ENCODE results near the gene ADGRD1.
"Not testable (repeated sequence)": the region's sequence is repeated elsewhere in the genome, so short reads cannot be mapped to it uniquely, and the experiment has no call there.

The ADGRD1 gene

DNA sequence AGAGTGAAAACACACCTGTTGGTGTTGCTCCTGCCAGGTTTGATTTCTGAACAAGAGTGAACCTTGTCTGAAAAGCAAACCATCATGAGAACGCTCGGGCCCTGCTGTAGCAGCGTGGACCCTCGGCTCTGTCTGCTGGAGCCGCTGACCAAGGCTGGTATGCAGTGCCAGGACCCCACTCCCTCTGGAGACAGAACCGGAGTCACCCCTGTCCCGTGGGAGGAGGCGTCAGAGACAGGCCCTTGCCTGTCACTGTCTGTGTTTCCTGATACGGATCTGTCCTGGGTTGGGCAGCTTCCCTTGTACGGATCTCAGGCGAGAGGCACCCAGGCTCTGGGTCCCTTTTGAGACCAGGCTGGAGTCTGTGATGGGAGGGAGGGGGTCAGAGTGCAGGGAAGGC is 111.6 kb downstream of the ADGRD1 start:
- ChIA-PET CTCF (no interaction called here), POLR2A (no interaction called here)
- DNase-seq (ENCODE audit: low read depth, low spot score) = no peak
- H3K4me3 ChIP-seq (ENCODE audit: low read depth, low read length) = no peak overlapping the region
- TF ChIP-seq, protein P1, sequence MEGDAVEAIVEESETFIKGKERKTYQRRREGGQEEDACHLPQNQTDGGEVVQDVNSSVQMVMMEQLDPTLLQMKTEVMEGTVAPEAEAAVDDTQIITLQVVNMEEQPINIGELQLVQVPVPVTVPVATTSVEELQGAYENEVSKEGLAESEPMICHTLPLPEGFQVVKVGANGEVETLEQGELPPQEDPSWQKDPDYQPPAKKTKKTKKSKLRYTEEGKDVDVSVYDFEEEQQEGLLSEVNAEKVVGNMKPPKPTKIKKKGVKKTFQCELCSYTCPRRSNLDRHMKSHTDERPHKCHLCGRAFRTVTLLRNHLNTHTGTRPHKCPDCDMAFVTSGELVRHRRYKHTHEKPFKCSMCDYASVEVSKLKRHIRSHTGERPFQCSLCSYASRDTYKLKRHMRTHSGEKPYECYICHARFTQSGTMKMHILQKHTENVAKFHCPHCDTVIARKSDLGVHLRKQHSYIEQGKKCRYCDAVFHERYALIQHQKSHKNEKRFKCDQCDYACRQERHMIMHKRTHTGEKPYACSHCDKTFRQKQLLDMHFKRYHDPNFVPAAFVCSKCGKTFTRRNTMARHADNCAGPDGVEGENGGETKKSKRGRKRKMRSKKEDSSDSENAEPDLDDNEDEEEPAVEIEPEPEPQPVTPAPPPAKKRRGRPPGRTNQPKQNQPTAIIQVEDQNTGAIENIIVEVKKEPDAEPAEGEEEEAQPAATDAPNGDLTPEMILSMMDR (IDR thresholded peaks at IDR 0.05; ENCODE audit: insufficient read depth, low read length, missing control alignments) = no peak

DNA sequence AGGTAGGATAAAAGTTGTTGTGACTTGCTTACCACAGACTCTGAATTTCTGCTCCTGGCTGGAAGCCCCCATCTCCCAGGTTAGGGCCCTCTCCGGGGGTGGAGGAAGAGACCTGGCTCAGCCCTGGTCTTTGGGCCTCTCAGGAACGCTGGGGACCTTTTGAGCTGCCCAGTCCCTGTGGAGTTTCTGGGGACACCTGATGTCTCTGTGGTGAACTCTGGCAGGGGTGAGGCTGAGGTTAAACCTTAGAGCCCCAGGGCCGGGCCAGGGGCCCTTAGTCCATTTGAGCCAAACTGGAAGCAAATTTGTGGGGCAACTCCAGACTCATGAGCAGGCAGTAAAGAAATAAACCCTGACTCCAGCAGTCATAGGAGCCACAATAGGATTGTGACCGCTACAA is 112.1 kb downstream of the ADGRD1 start:
- CTCF ChIA-PET = no interaction called here
- POLR2A ChIA-PET = no interaction called here

DNA sequence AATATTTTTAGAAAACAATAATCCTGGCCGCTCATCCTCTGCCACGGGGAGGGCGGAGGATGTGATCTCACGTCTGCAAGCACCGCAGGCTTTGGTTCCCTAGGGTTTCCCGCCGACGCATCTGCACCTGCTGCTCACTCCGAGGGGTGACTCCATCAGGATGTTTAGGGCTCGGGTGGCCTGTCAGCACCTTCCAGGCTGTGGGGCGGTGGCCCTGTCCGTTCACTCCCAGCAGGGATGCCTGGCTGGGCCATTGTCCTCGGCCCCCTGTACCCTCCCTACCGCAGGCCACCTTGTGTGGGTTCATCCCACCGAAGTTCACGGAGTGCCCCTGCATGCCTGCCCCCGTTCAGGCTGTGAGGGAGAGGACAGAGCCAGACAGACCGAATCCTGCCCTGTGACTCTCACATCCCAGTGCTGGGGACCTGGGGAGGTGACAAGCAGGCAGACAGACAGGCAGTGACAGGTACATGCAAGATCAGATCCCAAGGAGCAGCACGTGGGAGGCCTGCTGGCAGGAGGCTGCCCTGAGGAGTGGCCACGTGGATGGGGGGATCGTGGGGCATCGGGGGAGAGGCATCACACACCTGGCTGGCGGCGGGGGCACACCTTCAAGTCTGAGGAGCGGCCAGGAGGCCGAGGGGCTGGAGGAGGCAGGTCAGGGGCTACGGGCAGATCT is 112.6 kb downstream of the ADGRD1 start:
- CTCF ChIA-PET = no interaction called here
- POLR2A ChIA-PET = no interaction called here
- TF ChIP-seq, protein P1 (IDR thresholded peaks at IDR 0.05; ENCODE audit: insufficient read depth, low read length, missing control alignments) = no peak
- DNase-seq (ENCODE audit: low read depth, low spot score) = no peak
- no peak overlapping the region for H3K4me3 ChIP-seq (ENCODE audit: low read depth, low read length)

More for the DNA sequence above, 112.1 kb downstream of the ADGRD1 start:
- no peak for DNase-seq (ENCODE audit: low read depth, low spot score)
- no peak overlapping the region for H3K4me3 ChIP-seq (ENCODE audit: low read depth, low read length)
- TF ChIP-seq, protein P1 (IDR thresholded peaks at IDR 0.05; ENCODE audit: insufficient read depth, low read length, missing control alignments) = no peak

DNA sequence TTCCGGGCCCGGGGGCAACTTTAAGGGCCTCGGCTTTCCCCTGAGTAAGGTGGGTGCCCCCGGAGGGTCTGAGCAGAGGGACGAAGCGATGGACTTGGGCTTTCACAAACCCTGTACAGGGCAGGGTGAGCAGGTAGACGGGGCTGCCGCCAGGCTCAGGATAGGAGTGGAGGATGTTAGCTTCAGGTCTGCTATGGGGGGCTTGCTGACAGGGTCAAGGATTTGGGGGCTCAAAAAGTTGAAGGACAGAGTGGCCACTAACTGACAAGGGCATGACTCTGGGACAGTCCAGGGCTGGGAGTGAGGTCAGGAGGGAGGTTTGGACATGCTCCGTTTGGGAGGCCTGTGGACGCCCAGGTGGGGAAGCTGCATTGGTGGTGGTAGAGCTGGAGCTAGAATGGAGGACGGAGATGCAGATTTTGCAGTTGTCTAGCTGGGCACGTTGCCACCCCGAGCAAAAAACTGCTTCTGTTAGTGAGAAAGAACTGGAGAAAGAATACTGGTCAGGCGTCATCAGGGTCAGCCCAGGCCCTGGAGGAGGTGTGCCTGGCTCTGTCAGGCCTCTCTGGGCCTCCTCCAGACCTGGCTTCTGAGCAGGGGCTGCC is 113.3 kb downstream of the ADGRD1 start:
- ChIA-PET CTCF (no interaction called here), POLR2A (no interaction called here)
- no peak for DNase-seq (ENCODE audit: low read depth, low spot score)
- TF ChIP-seq, protein P1 (IDR thresholded peaks at IDR 0.05; ENCODE audit: insufficient read depth, low read length, missing control alignments) = no peak
- no peak overlapping the region for H3K4me3 ChIP-seq (ENCODE audit: low read depth, low read length)

DNA sequence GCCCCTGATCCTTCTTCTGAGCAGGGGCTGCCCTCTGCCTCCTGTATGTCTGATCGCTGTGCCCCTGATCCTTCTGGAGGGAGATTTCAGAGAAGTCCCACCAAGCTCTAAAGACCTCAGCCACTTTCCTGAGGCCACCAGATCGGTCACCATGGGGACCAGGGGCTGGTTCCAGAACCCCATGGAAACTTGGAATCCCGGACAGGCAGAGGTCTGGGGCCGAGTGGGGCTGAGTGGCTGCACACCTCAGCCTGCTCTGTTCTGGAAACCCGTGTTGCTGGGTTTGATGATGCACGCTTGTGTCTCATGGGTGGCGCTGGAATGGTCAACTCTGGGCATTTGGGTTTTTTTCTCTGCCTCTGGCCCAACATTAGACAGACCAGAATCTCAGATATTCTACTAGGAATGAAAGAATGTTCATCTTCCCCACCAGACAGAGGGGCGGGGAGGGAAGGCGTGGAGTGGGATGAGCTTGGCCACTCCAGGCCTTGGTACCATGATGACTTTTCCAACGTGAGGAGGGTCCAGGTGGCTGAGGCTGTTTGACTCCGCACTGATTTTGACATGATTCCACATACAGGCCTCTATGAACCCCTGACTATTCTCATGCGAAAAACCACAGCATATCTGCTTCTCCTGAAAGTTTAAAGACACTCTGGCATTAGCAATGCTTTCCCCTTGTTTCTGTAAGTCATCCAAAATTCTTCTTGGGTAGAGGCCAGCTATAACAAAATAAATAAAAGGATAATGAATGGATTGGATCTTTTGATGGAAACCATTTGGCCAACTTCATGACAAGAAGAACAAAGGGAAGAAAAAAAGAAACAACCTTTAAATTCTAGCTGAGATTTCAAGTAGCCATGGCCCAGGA is 114.5 kb downstream of the ADGRD1 start:
- DNase-seq (ENCODE audit: low read depth, low spot score) = no peak
- CTCF ChIA-PET = no interaction called here
- TF ChIP-seq, protein P1 (IDR thresholded peaks at IDR 0.05; ENCODE audit: insufficient read depth, low read length, missing control alignments) = no peak
- no peak overlapping the region for H3K4me3 ChIP-seq (ENCODE audit: low read depth, low read length)
- POLR2A ChIA-PET = no interaction called here

DNA sequence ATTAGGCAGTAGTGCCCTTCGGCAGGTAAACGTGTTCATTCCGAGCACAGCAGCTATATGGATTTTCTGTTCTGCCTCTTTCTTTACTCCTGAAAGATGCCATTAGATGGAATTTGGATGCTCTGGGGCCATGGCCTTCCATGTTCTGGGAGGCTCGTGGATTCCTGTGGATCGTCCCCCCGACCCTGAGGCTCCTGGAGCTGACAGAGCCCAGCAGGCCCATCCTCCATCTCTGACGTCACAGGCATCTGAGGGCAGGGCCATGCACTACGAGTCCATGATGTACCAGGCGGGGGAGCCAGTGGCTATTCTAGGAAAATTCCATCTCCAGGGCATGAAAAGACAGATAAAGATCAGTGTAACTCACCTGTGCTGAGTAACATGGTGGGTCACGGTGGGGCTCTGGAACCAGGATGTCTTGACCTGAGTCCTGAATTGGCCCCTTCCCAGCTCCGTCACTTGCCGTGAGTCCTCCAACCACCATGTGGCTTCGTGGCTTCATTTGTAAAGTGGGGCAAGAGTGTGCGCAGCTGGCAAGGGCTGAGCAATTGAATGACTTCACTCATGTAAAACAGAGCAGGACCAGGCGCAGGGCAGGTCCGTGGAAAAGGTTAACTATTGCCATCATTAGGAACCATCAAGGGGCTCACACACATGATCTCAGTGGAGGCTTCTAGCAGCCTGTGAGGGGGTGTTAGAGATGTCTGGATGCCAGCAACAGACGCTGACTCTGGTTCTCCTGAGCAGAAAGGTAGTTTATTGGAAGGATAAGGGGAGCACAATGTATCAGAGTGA is 115.4 kb downstream of the ADGRD1 start:
- H3K4me3 ChIP-seq (ENCODE audit: low read depth, low read length); DNase-seq (ENCODE audit: low read depth, low spot score); POLR2A ChIA-PET; CTCF ChIA-PET: not testable (repeated sequence)

DNA sequence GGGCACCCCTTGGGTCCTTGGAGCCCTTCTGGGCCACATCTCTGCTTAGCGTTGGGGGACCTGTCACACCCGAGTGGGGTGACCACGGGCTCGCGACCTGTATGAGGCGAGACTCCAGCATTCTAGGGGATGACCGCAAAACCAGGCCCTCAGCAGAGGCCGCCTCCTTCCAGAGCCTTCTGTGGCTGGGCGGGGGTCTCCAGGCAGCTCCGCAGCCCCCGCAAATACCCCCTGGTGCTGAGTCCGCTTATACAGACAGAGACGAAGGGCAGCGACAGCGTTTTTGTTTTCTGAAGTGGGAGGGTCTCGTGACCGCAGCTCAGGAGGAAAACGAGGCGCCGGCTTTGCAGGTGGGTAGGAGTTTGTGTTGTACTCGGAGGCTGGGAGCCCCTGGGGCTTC is 116.4 kb downstream of the ADGRD1 start:
- POLR2A ChIA-PET; CTCF ChIA-PET; H3K4me3 ChIP-seq (ENCODE audit: low read depth, low read length); DNase-seq (ENCODE audit: low read depth, low spot score): not testable (repeated sequence)

DNA sequence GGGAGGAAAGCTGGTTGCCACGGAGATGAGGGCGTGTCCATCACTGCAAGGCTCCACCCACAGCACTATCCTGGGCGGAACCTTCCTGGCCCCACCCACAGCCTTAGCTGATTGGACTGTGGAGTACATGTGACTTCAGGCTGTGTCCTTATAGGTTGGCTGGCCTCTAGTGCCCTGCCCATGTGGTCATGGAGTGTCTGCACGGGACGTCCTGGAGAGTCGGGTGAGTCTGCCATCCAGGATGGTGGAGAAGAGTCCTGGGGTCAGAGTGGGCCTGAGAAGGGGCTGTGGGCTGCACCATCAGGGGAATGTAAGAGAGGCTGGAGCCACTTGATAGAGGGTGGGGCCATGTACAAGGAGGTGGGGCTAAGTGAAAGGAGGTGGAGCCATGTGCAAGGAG is 117.0 kb downstream of the ADGRD1 start:
- POLR2A ChIA-PET; CTCF ChIA-PET; H3K4me3 ChIP-seq (ENCODE audit: low read depth, low read length); DNase-seq (ENCODE audit: low read depth, low spot score): not testable (repeated sequence)

DNA sequence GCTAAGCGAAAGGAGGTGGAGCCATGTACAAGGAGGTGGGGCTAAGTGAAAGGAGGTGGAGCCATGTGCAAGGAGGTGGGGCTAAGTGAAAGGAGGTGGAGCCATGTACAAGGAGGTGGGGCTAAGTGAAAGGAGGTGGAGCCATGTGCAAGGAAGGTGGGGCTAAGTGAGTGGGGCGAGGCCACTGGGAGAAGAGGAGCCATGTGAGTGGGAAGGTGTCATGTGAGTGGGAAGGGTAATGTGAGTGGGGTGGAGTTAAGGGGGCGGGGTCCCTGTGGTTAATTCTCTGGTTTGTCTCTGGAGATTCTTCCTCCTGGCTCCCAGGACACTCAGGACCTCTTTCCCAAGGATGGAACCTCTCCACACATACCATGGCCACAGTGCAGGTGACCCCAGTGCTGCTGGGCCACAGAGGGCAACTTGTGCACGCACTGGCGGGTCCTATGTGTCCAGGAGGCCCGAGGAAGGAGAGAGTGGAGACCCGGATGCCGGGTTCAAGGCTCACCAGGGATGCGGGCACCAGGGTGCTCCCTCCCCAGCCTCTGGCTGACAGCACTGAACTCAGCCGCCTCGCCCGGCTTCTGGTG is 117.6 kb downstream of the ADGRD1 start:
- DNase-seq (ENCODE audit: low read depth, low spot score); CTCF ChIA-PET; POLR2A ChIA-PET; H3K4me3 ChIP-seq (ENCODE audit: low read depth, low read length): not testable (repeated sequence)

DNA sequence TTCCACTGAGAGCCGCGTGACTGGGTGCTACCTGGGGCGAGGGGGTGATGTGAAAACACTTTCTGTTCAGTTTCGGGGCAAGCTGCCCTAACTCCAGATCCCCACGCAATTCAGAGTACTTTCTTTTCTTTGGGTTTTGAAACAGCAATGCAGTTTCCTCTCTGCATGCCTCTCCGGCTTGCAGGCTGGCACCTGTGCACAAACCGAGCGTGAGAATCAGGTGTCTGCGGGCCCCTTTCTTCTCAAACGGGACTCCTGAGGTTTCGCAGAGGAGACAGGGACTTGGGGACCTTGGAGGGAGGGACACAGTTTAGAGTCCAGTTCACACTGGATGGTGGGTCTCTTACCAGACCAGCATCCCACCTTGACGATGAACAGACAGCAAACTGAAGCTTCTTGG is 118.2 kb downstream of the ADGRD1 start:
- POLR2A ChIA-PET; H3K4me3 ChIP-seq (ENCODE audit: low read depth, low read length); CTCF ChIA-PET; DNase-seq (ENCODE audit: low read depth, low spot score): not testable (repeated sequence)

Data from AG04449 (cell line).